GM23248 (cell line): ENCODE results near the gene WIPF2. TPM values are rescaled to one million over a fixed set of nuclear protein-coding genes. Genes with fewer than 3 reads are reported as not detected.

Experiments
- DNase-seq: peaks from one replicate; pipeline ENCODE4 v3.0.0-alpha.2; 2015
- H2AFZ ChIP-seq: fragments of 200-600 bp; sonication (generic); 2 replicates; pipeline ENCODE4 v1.6.1; 2016; ENCODE audit warnings: antibody characterized with exemption
- H3F3A ChIP-seq: fragments of 200-600 bp; sonication (generic); 2 replicates; pipeline ENCODE4 v1.6.1; 2016; ENCODE audit warnings: mild to moderate bottlenecking, antibody characterized with exemption, mixed run types; ENCODE audit not compliant: insufficient read depth
- H3K27ac ChIP-seq: fragments of 200-600 bp; sonication (generic); 2 replicates; pipeline ENCODE4 v1.5.1; 2016; ENCODE audit warnings: mild to moderate bottlenecking
- H3K27me3 ChIP-seq: fragments of 200-600 bp; sonication (generic); replicated peaks from 2 replicates; pipeline ENCODE4 v1.6.1; 2016; ENCODE audit warnings: mild to moderate bottlenecking; ENCODE audit not compliant: insufficient read depth
- H3K36me3 ChIP-seq: fragments of 200-600 bp; sonication (generic); 2 replicates; pipeline ENCODE4 v1.6.1; 2016; ENCODE audit warnings: low read depth, mild to moderate bottlenecking
- H3K4me1 ChIP-seq: fragments of 200-600 bp; sonication (generic); 2 replicates; pipeline ENCODE4 v1.6.1; 2016; ENCODE audit warnings: mild to moderate bottlenecking; ENCODE audit not compliant: insufficient read depth
- H3K4me2 ChIP-seq: fragments of 200-600 bp; sonication (generic); one replicate; pipeline ENCODE4 v1.6.1; 2016; ENCODE audit warnings: mild to moderate bottlenecking; ENCODE audit not compliant: unreplicated experiment
- H3K4me3 ChIP-seq: fragments of 200-600 bp; sonication (generic); 2 replicates; pipeline ENCODE4 v1.5.1; 2016; ENCODE audit warnings: mild to moderate bottlenecking
- H3K79me2 ChIP-seq: fragments of 200-600 bp; sonication (generic); 2 replicates; pipeline ENCODE4 v1.6.1; 2016; ENCODE audit warnings: mild to moderate bottlenecking; ENCODE audit not compliant: insufficient read depth
- H3K9ac ChIP-seq: fragments of 200-600 bp; sonication (generic); 2 replicates; pipeline ENCODE4 v1.6.1; 2016; ENCODE audit warnings: mild to moderate bottlenecking
- H3K9me2 ChIP-seq: fragments of 200-600 bp; sonication (generic); 2 replicates; pipeline ENCODE4 v1.6.1; 2016; ENCODE audit warnings: mixed run types, mild to moderate bottlenecking, moderate library complexity; ENCODE audit not compliant: insufficient read depth
- H3K9me3 ChIP-seq: fragments of 200-600 bp; sonication (generic); one replicate; pipeline ENCODE4 v1.6.1; 2017; ENCODE audit warnings: low read depth
- H4K20me1 ChIP-seq: fragments of 200-600 bp; sonication (generic); 2 replicates; pipeline ENCODE4 v1.6.0; 2016; ENCODE audit not compliant: insufficient read depth
- EZH2 ChIP-seq: fragments of 200-600 bp; sonication (generic); IDR thresholded peaks from 2 replicates; pipeline ENCODE4 v1.6.1; 2018; ENCODE audit warnings: antibody characterized with exemption, mild to moderate bottlenecking; ENCODE audit not compliant: insufficient read depth, poor library complexity, severe bottlenecking
- EZH2phosphoT487 ChIP-seq: fragments of 200-600 bp; sonication (generic); IDR thresholded peaks from 2 replicates; pipeline ENCODE4 v1.6.1; 2018; ENCODE audit warnings: antibody characterized with exemption, moderate library complexity, mild to moderate bottlenecking, low read depth; ENCODE audit not compliant: insufficient read depth
- WGBS, 2 experiments: methylation state at CpG; one replicate each; pipeline ENCODE4 v1.1.6; 2015 to 2017; ENCODE audit warnings: low lambda C conversion rate in 2 of 2, low coverage in 1 of 2; ENCODE audit errors: missing lambda C conversion rate in 2 of 2; 5-methylcytosine and 5-hydroxymethylcytosine counted together
- in situ Hi-C: fragments of 300-500 bp; cut with MboI; formaldehyde crosslinking; loops from 2 replicates; pipeline ENCODE4 v1.15.0; 2020
- polyA plus RNA-seq: library from polyadenylated mRNA; unstranded; fragments of >200 nt; fragmentation: Nextera tagmentation; extraction: Ambion mirVana; gene quantifications from 2 replicates; pipeline ENCODE4 v1.2.1, GENCODE V29; 2016
- total RNA-seq: library from RNA; depleted of rRNA; stranded (reverse); fragments of >200 nt; shearing (Covaris generic); gene quantifications from 2 replicates; pipeline ENCODE4 v1.2.3, GENCODE V29; 2014

Gene WIPF2
- total and polyA plus RNA-seq, 2 experiments from 2014 or later, result 5.9 to 20.5 TPM

DNA sequence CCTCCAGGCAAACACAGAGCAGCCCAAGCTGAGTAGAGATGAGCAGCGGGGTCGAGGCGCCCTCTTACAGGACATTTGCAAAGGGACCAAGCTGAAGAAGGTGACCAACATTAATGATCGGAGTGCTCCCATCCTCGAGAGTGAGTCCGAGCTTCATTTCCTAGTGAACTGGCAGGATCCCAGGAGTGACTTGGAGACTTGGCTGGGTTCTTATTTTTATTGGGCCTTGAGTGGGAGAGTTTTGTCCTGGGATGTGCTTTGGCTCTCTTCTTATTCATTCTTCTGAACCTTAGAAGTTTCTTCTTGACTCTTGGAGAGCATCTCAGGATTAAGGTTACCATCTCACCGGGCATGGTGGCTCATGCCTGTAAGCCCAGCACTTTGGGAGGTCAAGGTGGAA, 41.4 kb downstream of the WIPF2 start:
- no peak for TF ChIP-seq EZH2phosphoT487
- TF ChIP-seq EZH2, result no peak
- Histone ChIP-seq H3K27ac (no peak overlapping the region), H3K79me2 (peaks cover 57% of the 10 kb centered on the region), H4K20me1 (no peaks in the 10 kb centered on the region), H2AFZ (no peak overlapping the region), H3F3A (no peaks in the 10 kb centered on the region), H3K36me3 (peaks cover 46% of the 10 kb centered on the region), H3K9ac (no peak overlapping the region), H3K4me3 (no peak overlapping the region), H3K27me3 (no peaks in the 10 kb centered on the region), H3K9me3 (no peaks in the 10 kb centered on the region), H3K4me1 (no peaks in the 10 kb centered on the region), H3K9me2 (no peaks in the 10 kb centered on the region), H3K4me2 (no peak overlapping the region)
- DNase-seq, result no peak
- WGBS, 2 experiments, result 84 to 85% methylated on average over 7 of the region's 7 CpGs
- in situ Hi-C loops, result no loop called here

- DNase-seq, result no peak
- no peak overlapping the region for H3K4me3 ChIP-seq
- no peaks in the 10 kb centered on the region for H3K9me3 ChIP-seq
- no peaks in the 10 kb centered on the region for H4K20me1 ChIP-seq
- no peaks in the 10 kb centered on the region for H3K27me3 ChIP-seq
- in situ Hi-C loops, result no loop called here
- 85 to 88% methylated on average over 9 to 21 of the region's 21 CpGs for WGBS, 2 experiments
- no peak overlapping the region for H3K27ac ChIP-seq
- H3K36me3 ChIP-seq, result peaks cover 36% of the 10 kb centered on the region
- TF ChIP-seq EZH2phosphoT487 (no peak), EZH2 (no peak)
- H2AFZ ChIP-seq, result no peak overlapping the region
- H3K79me2 ChIP-seq, result peaks cover 19% of the 10 kb centered on the region
- H3F3A ChIP-seq, result no peaks in the 10 kb centered on the region
- no peak overlapping the region for H3K4me2 ChIP-seq
- no peaks in the 10 kb centered on the region for H3K9me2 ChIP-seq
- H3K9ac ChIP-seq, result no peak overlapping the region
- no peaks in the 10 kb centered on the region for H3K4me1 ChIP-seq
Observed at GRCh38 chr17:40264458-40265185, 45.5 kb downstream of the WIPF2 start.

DNA sequence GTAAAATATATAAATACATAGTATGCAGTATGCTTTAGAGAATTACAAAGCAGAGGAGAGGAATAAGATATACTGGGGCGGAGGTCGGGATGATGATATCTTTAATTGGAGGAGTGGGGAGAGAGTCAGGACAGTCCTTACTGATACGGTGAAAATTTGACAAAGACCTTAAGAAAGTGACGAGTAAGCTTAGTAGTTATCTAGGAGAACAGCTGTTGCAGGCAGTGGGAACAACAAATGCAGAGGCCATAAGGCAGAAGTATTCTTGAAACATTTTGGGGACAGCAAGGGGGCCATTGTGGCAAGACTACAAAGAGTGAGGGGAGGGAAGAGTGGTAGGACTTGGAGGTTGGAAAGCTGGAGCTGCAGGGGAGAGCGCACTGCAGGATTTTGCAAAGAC, 46.2 kb downstream of the WIPF2 start:
- peaks cover 38% of the 10 kb centered on the region for H3K36me3 ChIP-seq
- in situ Hi-C loops, result no loop called here

GRCh38 chr17:40266882-40267281, 47.8 kb downstream of the WIPF2 start:
- H3F3A ChIP-seq, result no peaks in the 10 kb centered on the region
- H3K4me3 ChIP-seq, result no peak overlapping the region
- H3K4me1 ChIP-seq, result no peaks in the 10 kb centered on the region
- no peak for TF ChIP-seq EZH2
- no peak for TF ChIP-seq EZH2phosphoT487
- no peaks in the 10 kb centered on the region for H3K9me2 ChIP-seq
- no peaks in the 10 kb centered on the region for H3K27me3 ChIP-seq
- H2AFZ ChIP-seq, result no peak overlapping the region
- peaks cover 34% of the 10 kb centered on the region for H3K36me3 ChIP-seq
- H3K9ac ChIP-seq, result no peak overlapping the region
- H3K27ac ChIP-seq, result no peak overlapping the region
- DNase-seq, result no peak
- H4K20me1 ChIP-seq, result no peaks in the 10 kb centered on the region
- 97% methylated on average over 6 of the region's 6 CpGs for WGBS, 2 experiments
- in situ Hi-C loops, result no loop called here
- H3K9me3 ChIP-seq, result no peaks in the 10 kb centered on the region
- H3K79me2 ChIP-seq, result peaks cover 13% of the 10 kb centered on the region
- no peak overlapping the region for H3K4me2 ChIP-seq

More for the DNA sequence above, 46.2 kb downstream of the WIPF2 start:
- Histone ChIP-seq H3K4me3 (no peak overlapping the region), H3K4me1 (no peaks in the 10 kb centered on the region), H3K9me3 (no peaks in the 10 kb centered on the region), H3K9me2 (no peaks in the 10 kb centered on the region), H3K4me2 (no peak overlapping the region), H3K27me3 (no peaks in the 10 kb centered on the region), H3K27ac (no peak overlapping the region), H3K79me2 (peaks cover 19% of the 10 kb centered on the region), H3K9ac (no peak overlapping the region), H2AFZ (no peak overlapping the region), H4K20me1 (no peaks in the 10 kb centered on the region), H3F3A (no peaks in the 10 kb centered on the region)
- DNase-seq, result no peak
- TF ChIP-seq EZH2 (no peak), EZH2phosphoT487 (no peak)
- 98 to 99% methylated on average over 5 of the region's 5 CpGs for WGBS, 2 experiments
